ENCODE data around the gene DIO3.

Gene DIO3

DNA sequence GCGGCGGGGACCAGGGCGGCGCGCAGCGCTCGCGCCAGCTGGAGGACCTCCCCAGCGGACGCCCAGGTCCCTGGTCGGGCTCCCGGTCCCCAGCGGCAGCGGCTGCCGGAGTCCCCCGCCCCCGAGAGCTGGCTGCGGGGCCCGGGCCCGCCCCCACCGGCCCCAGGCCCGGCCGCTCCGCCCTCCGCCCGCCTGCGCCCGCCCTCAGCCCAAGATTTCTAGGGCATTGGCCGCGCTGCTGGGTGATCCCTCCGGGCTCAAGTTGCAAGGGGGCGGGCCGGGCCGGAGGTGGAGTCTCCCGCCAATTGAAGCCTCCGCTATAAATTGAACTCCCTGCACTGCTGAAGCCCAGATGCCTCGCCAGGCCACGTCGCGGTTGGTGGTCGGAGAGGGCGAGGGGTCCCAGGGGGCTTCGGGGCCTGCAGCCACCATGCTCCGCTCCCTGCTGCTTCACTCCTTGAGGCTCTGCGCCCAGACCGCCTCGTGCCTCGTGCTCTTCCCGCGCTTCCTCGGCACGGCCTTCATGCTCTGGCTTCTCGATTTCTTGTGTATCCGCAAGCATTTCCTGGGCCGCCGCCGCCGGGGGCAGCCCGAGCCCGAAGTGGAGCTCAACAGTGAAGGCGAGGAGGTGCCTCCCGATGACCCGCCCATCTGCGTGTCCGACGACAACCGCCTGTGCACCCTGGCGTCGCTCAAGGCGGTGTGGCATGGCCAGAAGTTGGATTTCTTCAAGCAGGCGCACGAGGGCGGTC, at the start of gene DIO3:
Gene DIO3 (plus strand): TSS at position 351 of the 752 bp plus-strand sequence.
- H3K27ac Mint-ChIP-seq = peak within 1 kb of the TSS; percentile 63
- DNase-seq = no peak
- peaks cover 20 to 25% of the 10 kb centered on the region in 2 donors for H3K4me1 Mint-ChIP-seq
- H3K9me3 Mint-ChIP-seq = peaks cover 2 to 3% of the 10 kb centered on the region in 2 donors
- H3K36me3 Mint-ChIP-seq = peaks cover 7 to 17% of the 10 kb centered on the region in 2 donors
- peak within 1 kb of the TSS; percentile 46 to 73 for H3K4me3 Mint-ChIP-seq
- no peak for ATAC-seq (replicated peaks)
- H3K27me3 Mint-ChIP-seq = peaks cover 72 to 78% of the 10 kb centered on the region in 2 donors

DNA sequence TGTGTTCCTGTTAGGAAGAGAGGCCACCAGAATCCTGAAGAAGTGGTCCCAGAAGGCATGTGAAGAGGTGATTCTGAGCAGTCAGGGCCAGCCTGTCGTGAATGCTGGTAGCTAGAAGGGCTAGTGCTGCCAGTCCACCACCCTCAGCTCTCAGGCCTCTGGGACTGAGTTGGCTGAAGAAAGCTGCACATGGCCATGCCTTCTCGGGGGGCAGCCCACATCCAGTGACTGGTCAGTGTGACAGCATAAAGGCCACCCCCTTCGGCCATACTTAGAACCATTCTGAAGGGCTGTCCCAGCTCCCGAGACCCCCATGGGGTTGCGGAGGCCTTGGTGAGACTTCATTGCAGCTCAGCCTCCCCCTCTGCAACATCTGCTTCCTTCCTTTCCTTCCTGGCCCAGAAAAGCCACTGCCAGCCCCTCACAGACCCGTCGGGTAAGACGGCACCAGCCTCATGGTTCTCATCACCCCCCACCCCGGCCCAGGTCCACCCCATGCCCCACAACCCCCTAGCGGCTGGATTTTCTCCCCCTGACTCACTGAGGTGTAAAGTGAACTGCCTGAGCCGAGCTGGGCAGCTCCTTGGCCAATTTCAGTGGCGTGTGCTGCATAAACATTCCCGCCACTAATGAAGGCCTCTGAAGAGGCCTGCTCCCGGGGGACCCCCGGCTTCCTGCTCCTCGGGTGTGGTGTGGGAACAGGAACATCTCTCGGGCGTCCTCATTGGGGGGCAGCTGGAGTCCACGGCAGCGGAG, 49.5 kb upstream of the DIO3 start:
- Mint-ChIP-seq H3K27ac (no peak overlapping the region), H3K27me3 (no peaks in the 10 kb centered on the region), H3K36me3 (peaks cover 4 to 5% of the 10 kb centered on the region in 2 donors), H3K4me1 (no peaks in the 10 kb centered on the region), H3K9me3 (peaks cover 6 to 11% of the 10 kb centered on the region in 2 donors), H3K4me3 (no peak overlapping the region)
- ATAC-seq (replicated peaks) = no peak
- no peak for DNase-seq

DNA sequence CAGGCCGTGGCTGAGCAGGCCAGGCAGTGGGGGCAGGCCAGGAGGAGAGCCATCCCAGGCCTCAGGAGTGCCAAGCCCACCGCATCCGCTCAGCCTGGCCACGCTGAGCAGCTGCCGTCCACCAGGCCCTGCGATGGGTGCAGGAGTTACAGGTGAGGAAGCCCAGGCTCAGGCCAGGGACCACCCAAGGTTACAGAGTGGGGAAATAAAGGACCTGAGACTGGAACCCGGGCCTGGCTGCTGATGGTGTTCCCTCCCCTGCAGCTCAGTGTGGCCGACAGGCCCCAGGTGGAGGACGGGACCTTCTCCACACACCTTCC, 49.0 kb upstream of the DIO3 start:
- no peaks in the 10 kb centered on the region for H3K27me3 Mint-ChIP-seq
- no peaks in the 10 kb centered on the region for H3K4me1 Mint-ChIP-seq
- no peak for DNase-seq
- no peak overlapping the region for H3K27ac Mint-ChIP-seq
- ATAC-seq (replicated peaks) = no peak
- no peak overlapping the region for H3K4me3 Mint-ChIP-seq
- H3K36me3 Mint-ChIP-seq = peaks cover 4 to 5% of the 10 kb centered on the region in 2 donors
- H3K9me3 Mint-ChIP-seq = peaks cover 6 to 11% of the 10 kb centered on the region in 2 donors

DNA sequence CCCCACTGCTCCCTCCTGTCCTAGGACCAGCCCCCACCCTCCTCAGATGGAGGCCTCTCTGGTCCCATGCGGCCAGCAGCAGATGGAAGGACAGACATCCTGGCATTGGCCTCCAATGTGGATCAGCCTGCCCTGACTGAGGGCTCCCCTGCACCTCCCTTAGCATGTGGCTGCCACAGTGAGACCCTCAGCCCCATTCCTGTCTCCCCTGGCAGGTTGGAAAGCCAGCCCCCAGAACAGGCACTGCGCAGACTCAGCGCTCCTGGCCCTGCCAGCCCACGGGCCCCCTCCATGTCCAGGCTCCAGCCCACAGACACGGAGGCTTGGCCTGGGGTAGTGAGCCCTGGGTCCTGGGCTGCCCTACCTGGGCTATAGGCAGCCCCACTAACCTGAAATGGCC, 47.2 kb upstream of the DIO3 start:
- no peak for DNase-seq
- no peaks in the 10 kb centered on the region for H3K27me3 Mint-ChIP-seq
- peaks cover 4 to 5% of the 10 kb centered on the region in 2 donors for H3K36me3 Mint-ChIP-seq
- no peak overlapping the region for H3K27ac Mint-ChIP-seq
- H3K9me3 Mint-ChIP-seq = peaks cover 6 to 11% of the 10 kb centered on the region in 2 donors
- ATAC-seq (replicated peaks) = no peak
- no peaks in the 10 kb centered on the region for H3K4me1 Mint-ChIP-seq
- H3K4me3 Mint-ChIP-seq = no peak overlapping the region

DNA sequence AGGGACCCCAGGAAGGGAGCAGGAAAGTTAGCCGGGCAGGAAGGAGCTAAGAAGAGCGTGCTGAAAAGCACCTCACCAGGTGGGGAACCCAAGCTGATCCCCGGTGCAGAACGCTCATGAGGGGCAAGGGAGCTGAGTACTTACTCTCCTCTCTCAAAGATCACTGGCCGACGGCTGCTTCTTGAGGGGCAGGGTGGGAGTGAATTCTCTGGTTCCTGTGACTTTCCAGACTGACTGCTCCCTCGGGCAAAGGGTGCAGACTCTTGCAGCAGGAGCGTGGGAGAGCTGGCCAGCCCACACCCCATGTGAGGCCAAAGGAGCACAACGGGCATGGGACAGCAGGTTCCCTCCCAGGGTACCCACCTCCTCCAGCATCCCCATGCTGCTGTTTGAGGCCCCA, 44.9 kb upstream of the DIO3 start:
- Mint-ChIP-seq H3K4me1 (no peaks in the 10 kb centered on the region), H3K9me3 (peaks cover 6 to 11% of the 10 kb centered on the region in 2 donors), H3K4me3 (no peak overlapping the region), H3K27ac (no peak overlapping the region), H3K27me3 (no peaks in the 10 kb centered on the region), H3K36me3 (peaks cover 4 to 5% of the 10 kb centered on the region in 2 donors)
- ATAC-seq (replicated peaks) = no peak
- no peak for DNase-seq

DNA sequence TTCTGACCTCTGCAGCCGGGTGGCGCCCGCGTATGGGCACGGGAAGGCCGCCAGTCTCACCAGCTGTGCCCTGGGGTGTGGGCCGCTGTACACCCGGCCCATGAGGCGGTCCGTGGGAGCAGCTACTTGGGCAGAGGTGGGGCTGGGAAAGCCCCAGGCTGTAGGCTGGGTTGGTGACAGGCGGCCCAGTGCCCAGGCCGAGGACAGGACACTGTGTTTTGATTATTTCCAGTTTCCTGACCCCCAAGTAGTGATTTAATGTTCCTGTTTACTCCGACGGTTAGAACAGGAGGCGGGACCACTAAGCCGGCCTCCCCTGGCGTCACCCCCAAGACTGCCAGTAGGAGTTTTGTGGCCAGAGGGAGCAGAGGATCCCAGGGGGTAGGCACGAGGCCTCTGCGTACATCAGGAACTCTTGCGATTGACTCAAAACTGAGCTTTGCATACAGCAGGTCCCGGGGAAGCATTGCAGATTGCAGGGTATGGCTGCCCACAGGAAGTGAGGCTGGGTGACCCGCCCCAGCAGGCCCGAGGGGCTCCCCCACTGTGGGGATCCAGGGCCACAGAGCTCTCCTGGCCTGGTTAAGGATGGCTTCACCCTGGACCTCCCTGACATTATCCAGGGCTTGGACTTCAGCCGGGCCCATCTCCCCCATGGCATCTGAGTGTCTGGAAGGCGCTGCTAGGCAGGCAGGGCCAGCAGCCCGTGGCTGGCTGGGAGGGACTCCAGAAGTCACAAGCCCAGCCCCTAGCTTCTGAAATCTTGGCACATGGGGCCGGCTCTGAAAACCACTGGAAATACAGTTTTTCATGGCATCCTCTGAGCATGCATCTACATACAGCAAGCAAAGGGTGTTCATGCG, 42.5 kb upstream of the DIO3 start:
- DNase-seq = no peak
- Mint-ChIP-seq H3K27me3 (no peaks in the 10 kb centered on the region), H3K36me3 (peaks cover 4 to 5% of the 10 kb centered on the region in 2 donors), H3K9me3 (peaks cover 6 to 14% of the 10 kb centered on the region in 2 donors), H3K4me3 (no peak overlapping the region), H3K4me1 (no peaks in the 10 kb centered on the region), H3K27ac (no peak overlapping the region)
- ATAC-seq (replicated peaks) = no peak

DNA sequence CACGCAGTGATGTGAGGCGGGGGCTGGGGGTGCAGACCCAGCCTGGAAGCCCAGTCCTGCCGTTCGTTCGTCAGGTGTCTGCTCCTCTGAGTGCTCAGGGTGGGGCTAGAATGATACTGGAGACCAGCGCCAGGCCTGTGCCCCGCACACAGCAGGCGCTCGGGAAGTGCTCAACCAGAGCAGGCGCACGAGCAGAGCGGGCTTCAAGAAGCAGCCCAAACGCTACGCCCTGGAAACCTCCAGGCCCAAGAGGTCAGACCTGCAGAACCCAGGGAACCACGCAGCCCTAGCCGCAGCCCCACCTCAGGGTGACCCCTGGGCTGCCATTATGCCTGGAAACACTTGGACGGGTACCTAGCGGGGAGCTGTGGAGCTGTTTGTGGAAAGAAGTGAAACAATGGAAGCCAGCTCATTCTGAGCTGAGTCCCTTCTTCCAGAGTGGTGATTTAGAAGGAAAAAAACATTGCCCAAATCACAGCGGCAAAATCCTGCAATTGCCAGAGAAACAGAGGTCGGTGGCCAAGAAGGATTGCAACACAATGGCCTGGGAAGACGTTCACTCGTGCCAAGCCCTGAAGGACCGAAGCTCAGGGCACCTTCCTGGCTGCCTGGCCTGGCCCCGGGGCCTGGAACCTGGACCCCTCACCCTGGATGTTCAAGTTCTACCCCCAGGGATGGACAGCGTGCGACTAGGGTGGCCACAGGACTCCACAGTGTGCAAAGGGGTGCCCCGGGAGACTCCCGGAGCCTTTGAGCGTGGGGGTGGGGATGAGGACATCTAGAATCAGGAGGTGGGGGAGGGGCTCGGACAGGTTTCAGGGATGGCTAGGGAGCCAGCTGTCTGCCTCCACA, 40.4 kb upstream of the DIO3 start:
- Mint-ChIP-seq H3K36me3 (peaks cover 4 to 5% of the 10 kb centered on the region in 2 donors), H3K4me3 (no peak overlapping the region), H3K27ac (no peak overlapping the region), H3K4me1 (no peaks in the 10 kb centered on the region), H3K9me3 (peaks cover 5 to 7% of the 10 kb centered on the region in 2 donors), H3K27me3 (no peaks in the 10 kb centered on the region)
- no peak for ATAC-seq (replicated peaks)
- no peak for DNase-seq

DNA sequence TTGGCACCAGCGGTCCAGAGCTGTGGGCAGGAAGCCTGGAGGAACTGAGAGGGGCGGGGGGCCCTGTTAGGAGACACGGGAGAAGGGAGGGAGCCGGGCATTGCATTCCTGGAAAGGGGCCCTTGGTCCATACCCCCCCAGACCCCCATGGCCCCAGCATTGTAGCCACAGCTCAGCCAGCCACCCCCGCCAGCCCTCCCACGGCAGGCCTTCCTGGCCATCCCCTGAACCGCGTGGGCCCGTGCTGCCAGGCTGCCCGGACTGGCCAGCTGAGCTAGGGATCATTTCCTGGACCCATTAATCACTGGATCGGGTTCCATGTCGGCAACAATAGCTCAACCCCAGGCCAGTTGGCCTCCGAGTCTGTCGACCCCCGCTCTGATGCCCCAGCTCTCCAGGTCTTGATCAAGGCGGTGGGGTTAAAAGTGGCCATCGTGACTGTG, 39.8 kb upstream of the DIO3 start:
- Mint-ChIP-seq H3K27me3 (no peaks in the 10 kb centered on the region), H3K9me3 (peaks cover 0 to 3% of the 10 kb centered on the region in 2 donors), H3K27ac (no peak overlapping the region), H3K36me3 (no peaks in the 10 kb centered on the region), H3K4me1 (no peaks in the 10 kb centered on the region), H3K4me3 (no peak overlapping the region)
- ATAC-seq (replicated peaks) (no peak), DNase-seq (no peak)

DNA sequence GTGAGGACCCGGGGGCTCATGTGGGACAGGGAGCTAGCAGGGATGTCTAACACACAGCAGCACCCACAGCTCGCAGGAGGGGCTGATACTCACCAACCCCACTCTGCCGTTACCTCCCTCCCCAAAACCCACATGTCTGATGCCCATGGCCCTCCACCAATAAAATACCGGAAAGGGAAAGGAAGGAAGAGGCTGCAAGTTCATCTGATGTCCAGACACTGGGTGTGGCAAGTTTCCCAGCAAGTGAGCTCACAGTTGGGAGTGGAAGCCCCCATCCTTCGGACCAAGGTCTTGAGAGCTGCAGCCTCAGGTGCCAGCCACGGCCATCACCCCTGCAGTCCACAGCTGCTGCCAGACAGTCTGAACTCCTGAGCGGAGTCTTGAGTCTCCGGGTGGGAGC, 39.3 kb upstream of the DIO3 start:
- ATAC-seq (replicated peaks) = no peak
- Mint-ChIP-seq H3K27me3 (peaks cover 0 to 2% of the 10 kb centered on the region in 2 donors), H3K4me3 (no peak overlapping the region), H3K36me3 (no peaks in the 10 kb centered on the region), H3K9me3 (peaks cover 0 to 3% of the 10 kb centered on the region in 2 donors), H3K27ac (no peak overlapping the region), H3K4me1 (no peaks in the 10 kb centered on the region)
- DNase-seq = no peak

DNA sequence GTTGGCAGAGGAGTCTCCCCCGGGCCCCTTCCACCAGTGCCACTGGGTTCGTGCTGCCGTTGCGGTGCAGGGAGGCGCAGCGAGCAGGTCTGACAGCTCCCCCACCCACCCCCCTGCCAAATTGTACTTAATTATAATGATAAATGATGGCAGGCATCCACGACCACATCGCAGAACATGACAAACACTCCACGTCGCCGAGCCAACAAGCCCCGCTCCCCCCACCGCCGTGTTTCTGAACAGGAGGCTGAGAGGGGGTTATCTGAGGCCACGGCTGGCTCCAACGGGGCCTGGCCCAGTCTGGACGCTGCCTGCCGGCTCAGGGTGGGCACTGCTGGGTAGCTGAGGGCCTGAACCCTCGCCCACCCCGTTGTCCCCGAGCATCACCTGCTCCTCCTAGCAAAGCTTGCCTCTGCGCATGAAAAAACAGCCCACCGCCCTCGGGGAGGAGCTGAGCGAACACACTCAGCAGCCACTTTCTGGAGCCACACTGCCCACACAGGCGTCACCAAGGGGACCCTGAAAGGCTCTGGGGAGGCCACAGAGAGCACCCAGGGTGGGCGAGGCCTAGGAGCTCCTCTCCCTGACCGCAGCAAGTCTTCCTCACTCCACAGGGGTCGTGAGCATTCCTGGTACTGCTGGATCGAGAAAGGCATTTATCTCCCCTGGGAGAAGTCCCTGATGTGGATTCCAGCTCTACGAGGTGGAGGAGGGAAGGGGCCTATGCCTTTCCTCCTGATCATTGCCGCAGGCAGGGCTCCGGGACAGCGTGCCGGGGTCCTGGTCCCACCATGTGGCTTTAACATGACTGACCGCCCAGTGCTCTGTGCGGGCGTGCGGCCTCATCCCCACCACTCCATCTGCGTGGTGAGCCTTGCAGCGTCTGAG, 35.4 kb upstream of the DIO3 start:
- Mint-ChIP-seq H3K4me3 (no peak overlapping the region), H3K4me1 (peaks cover 0 to 5% of the 10 kb centered on the region in 2 donors), H3K9me3 (peaks cover 0 to 5% of the 10 kb centered on the region in 2 donors), H3K36me3 (no peaks in the 10 kb centered on the region), H3K27ac (no peak overlapping the region), H3K27me3 (peaks cover 17 to 18% of the 10 kb centered on the region in 2 donors)
- ATAC-seq (replicated peaks) = no peak
- DNase-seq = no peak

DNA sequence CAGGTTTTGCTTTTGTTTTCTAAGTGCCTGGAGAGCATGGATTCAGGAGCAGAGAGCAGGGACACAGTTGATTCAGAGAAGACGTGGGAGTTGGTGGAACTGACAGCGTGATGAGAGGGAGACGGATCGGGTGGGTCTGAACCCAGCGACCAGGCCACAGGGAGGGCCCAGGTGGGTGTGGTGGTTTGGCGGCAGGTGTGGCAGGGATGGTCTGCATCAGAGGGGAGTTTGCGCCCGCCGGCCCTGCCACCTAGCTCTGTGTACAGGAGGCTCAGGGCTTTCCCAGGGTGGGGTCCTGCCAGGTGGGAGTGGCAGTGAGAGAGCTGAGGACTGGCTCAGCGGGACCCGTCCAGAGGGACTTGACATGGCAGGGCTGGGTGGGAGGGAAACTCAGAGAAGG, 33.3 kb upstream of the DIO3 start:
- no peak for ATAC-seq (replicated peaks)
- no peak overlapping the region for H3K4me3 Mint-ChIP-seq
- no peak for DNase-seq
- no peaks in the 10 kb centered on the region for H3K36me3 Mint-ChIP-seq
- peaks cover 0 to 5% of the 10 kb centered on the region in 2 donors for H3K4me1 Mint-ChIP-seq
- peaks cover 0 to 5% of the 10 kb centered on the region in 2 donors for H3K9me3 Mint-ChIP-seq
- peaks cover 17 to 18% of the 10 kb centered on the region in 2 donors for H3K27me3 Mint-ChIP-seq
- H3K27ac Mint-ChIP-seq = no peak overlapping the region

DNA sequence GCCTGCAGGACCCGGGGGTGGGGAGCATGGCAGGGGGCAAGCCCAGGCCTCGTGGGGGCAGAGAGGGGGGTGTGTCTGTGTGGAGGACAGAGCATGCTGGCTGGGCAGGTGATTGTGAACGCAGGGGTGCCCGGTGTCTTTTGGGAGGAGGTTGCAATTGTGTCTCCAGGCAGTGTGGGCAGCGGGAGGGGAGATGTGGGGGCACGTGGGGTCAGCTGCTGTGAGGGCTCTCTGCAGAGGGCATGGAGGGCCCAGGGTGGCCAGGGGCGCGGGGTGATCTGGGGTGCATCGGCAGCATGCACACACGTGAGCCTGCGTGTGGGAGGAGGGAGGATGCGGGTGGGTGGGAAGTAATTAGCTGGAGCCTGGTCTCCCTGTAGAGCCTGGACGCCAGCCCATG, 32.2 kb upstream of the DIO3 start:
- Mint-ChIP-seq H3K9me3 (peaks cover 0 to 2% of the 10 kb centered on the region in 2 donors), H3K4me1 (peaks cover 0 to 5% of the 10 kb centered on the region in 2 donors), H3K36me3 (no peaks in the 10 kb centered on the region), H3K27ac (no peak overlapping the region), H3K4me3 (no peak overlapping the region), H3K27me3 (peaks cover 17 to 18% of the 10 kb centered on the region in 2 donors)
- no peak for ATAC-seq (replicated peaks)
- DNase-seq = no peak

DNA sequence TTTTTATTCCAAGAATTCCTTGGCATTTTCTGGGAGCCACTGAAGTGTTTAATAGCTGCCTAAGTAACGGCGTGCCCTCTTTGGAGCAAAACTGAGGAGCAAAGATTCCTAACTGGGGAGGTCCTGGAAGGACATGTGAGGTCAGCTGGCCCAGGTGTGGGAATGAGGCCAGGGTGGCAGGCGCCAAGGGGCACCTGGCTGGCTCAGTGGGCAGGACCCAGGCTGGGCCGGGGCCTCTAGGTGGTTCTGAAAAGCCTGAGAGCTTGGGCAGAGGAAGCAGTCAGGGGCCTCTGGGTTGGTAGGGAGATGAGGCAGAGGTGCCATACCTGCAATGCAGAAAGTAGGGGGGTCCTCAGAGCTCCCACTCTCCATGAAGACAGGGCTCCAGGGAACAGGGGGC, 27.1 kb upstream of the DIO3 start:
- peaks cover 0 to 2% of the 10 kb centered on the region in 2 donors for H3K9me3 Mint-ChIP-seq
- peaks cover 9 to 18% of the 10 kb centered on the region in 2 donors for H3K4me1 Mint-ChIP-seq
- DNase-seq = no peak
- no peak overlapping the region for H3K27ac Mint-ChIP-seq
- H3K36me3 Mint-ChIP-seq = no peaks in the 10 kb centered on the region
- no peak for ATAC-seq (replicated peaks)
- no peak overlapping the region for H3K4me3 Mint-ChIP-seq
- peaks cover 14 to 20% of the 10 kb centered on the region in 2 donors for H3K27me3 Mint-ChIP-seq

Measured in stimulated activated naive B cell treated with anti-CD40 and anti-IgM and Interleukin-4, amounts not matched to agents 10 μg/mL and 1 μg/mL and 100 μg/mL, for 72 hours (primary cell).